Hepatic stellate cell (primary cell): ENCODE data around the gene COX10.

ENCODE experiments used
- DNase-seq: peaks from one replicate; pipeline ENCODE4 v3.0.0; 2011; ENCODE audit warnings: low spot score

Gene COX10

GRCh38 chr17:14070344-14070984 lies 1.2 kb downstream of the COX10 start:
- DNase-seq, result no peak

- no peak for DNase-seq
These were observed 3.6 kb downstream of the COX10 start for GRCh38 chr17:14072881-14073280.

GRCh38 chr17:14078027-14078426 lies 8.7 kb downstream of the COX10 start:
- no peak for DNase-seq

- no peak for DNase-seq
These were observed 11.5 kb downstream of the COX10 start for GRCh38 chr17:14080847-14081251.

- no peak for DNase-seq
These were observed 13.5 kb downstream of the COX10 start for GRCh38 chr17:14082848-14083247.

- DNase-seq, result no peak
These were observed 15.7 kb downstream of the COX10 start for GRCh38 chr17:14084955-14085354.

GRCh38 chr17:14086189-14086588 lies 16.9 kb downstream of the COX10 start:
- DNase-seq, result no peak

GRCh38 chr17:14089179-14089578 lies 19.9 kb downstream of the COX10 start:
- no peak for DNase-seq

GRCh38 chr17:14091367-14091766 lies 22.1 kb downstream of the COX10 start:
- no peak for DNase-seq

- DNase-seq, result no peak
These were observed 23.5 kb downstream of the COX10 start for GRCh38 chr17:14092808-14093207.

- no peak for DNase-seq
These were observed 25.6 kb downstream of the COX10 start for GRCh38 chr17:14094676-14095601.

- no peak for DNase-seq
These were observed 26.3 kb downstream of the COX10 start for GRCh38 chr17:14095631-14096030.

GRCh38 chr17:14098246-14098645 lies 28.9 kb downstream of the COX10 start:
- DNase-seq, result no peak

- no peak for DNase-seq
These were observed 32.7 kb downstream of the COX10 start for GRCh38 chr17:14101976-14102375.

- no peak for DNase-seq
These were observed 34.5 kb downstream of the COX10 start for GRCh38 chr17:14103836-14104235.

GRCh38 chr17:14104734-14105133 lies 35.4 kb downstream of the COX10 start:
- no peak for DNase-seq

GRCh38 chr17:14107889-14108288 lies 38.6 kb downstream of the COX10 start:
- no peak for DNase-seq

- DNase-seq, result no peak
These were observed 43.1 kb downstream of the COX10 start for GRCh38 chr17:14112407-14112806.

GRCh38 chr17:14113137-14113536 lies 43.8 kb downstream of the COX10 start:
- DNase-seq, result no peak

- DNase-seq, result no peak
These were observed 47.1 kb downstream of the COX10 start for GRCh38 chr17:14116263-14117024.

GRCh38 chr17:14118951-14119350 lies 49.6 kb downstream of the COX10 start:
- no peak for DNase-seq

- DNase-seq, result no peak
These were observed 50.2 kb downstream of the COX10 start for GRCh38 chr17:14119546-14119945.

- no peak for DNase-seq
These were observed 52.6 kb downstream of the COX10 start for GRCh38 chr17:14121952-14122351.
